Transverse colon (tissue), 4 donors: Measurements from ENCODE around the gene HOXA10.
A peak's percentile ranks its signal among the peaks of the same experiment; 100 is the strongest.

Source experiments
- EP300 ChIP-seq: sonication (generic); formaldehyde crosslinking; IDR thresholded peaks from one replicate; pipeline ENCODE4 v1.6.1; 2017; ENCODE audit warnings: antibody characterized with exemption, low read depth
- POLR2A ChIP-seq: fragments of 450-650 bp; IDR thresholded peaks from one replicate; pipeline ENCODE4 v1.6.1; 2016; ENCODE audit warnings: antibody characterized with exemption, mild to moderate bottlenecking, moderate library complexity
- POLR2AphosphoS5 ChIP-seq, 3 donors: sonication (generic); formaldehyde crosslinking; IDR thresholded peaks; one replicate each; pipeline ENCODE4 v1.6.1; 2016; ENCODE audit warnings: antibody characterized with exemption in 3 of 3
- TF ChIP-seq, protein P1 (sequence below), 5 experiments: fragments of 200-600 bp in 3 of 5; fragments of 450-650 bp in 2 of 5; sonication (generic) in 3 of 5; IDR thresholded peaks; 1 replicate in 2 of 5; 2 replicates in 3 of 5; pipeline ENCODE4 v1.5.1; 2016 to 2017; ENCODE audit warnings: antibody characterized with exemption in 5 of 5, inconsistent platforms in 3 of 5, mild to moderate bottlenecking in 2 of 5, moderate library complexity in 1 of 5

DNA sequence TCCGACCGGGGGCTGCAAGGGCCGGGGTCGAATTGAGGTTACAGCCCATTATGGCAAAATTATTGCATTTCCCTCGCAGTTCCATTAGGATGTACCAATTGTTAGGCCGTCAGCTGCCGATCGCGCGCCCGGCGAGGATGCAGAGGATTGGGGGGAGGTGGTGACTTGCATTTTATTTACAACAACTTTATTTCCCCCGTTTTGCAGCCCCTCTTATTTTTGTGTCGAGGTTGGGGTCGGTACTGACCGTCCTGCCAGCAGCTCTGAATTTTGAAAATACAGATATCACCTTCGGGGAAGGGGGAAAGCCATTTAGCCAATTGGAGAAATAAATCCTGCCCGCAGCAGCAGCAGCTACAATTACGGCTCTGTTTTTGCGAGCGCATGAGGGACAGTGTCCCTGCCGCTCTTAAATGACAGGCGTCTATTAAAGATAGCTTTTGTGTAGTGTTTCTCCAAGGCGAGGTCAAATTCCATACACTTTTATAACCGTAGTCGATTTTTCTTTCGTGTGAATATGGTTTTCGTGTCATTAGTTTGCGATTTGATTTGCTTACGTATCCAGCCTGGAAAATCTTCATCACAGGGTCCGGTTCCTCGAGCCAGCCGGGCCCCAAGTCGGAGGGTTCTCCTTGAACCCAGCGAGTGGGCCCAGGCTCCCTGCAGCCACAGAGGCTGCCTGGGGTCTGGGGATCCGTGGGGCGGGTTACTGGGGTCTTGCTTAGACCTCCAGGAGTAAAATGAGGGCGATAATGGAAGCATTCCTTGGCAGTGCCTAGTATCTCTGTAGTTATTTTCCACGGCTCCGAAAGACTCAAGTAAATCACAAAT is 30.0 kb downstream of the HOXA10 start:
- TF ChIP-seq, protein P1, sequence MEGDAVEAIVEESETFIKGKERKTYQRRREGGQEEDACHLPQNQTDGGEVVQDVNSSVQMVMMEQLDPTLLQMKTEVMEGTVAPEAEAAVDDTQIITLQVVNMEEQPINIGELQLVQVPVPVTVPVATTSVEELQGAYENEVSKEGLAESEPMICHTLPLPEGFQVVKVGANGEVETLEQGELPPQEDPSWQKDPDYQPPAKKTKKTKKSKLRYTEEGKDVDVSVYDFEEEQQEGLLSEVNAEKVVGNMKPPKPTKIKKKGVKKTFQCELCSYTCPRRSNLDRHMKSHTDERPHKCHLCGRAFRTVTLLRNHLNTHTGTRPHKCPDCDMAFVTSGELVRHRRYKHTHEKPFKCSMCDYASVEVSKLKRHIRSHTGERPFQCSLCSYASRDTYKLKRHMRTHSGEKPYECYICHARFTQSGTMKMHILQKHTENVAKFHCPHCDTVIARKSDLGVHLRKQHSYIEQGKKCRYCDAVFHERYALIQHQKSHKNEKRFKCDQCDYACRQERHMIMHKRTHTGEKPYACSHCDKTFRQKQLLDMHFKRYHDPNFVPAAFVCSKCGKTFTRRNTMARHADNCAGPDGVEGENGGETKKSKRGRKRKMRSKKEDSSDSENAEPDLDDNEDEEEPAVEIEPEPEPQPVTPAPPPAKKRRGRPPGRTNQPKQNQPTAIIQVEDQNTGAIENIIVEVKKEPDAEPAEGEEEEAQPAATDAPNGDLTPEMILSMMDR (IDR thresholded peaks at IDR 0.05): peak in 2 of 5 experiments; percentile 16 to 18
- peak; percentile 22 for TF ChIP-seq POLR2A
- TF ChIP-seq POLR2AphosphoS5 (IDR thresholded peaks at IDR 0.05): peak in 1 of 3 donors; percentile 29
- no peak for TF ChIP-seq EP300
